ENCODE measurements around the gene RREB1. TPM values are rescaled to one million over a fixed set of nuclear protein-coding genes. Genes with fewer than 3 reads are reported as not detected.
A peak's percentile ranks its signal among the peaks of the same experiment; 100 is the strongest.

Gene RREB1
- total RNA-seq, 1 donor from 2014 or later: 16.8 TPM

DNA sequence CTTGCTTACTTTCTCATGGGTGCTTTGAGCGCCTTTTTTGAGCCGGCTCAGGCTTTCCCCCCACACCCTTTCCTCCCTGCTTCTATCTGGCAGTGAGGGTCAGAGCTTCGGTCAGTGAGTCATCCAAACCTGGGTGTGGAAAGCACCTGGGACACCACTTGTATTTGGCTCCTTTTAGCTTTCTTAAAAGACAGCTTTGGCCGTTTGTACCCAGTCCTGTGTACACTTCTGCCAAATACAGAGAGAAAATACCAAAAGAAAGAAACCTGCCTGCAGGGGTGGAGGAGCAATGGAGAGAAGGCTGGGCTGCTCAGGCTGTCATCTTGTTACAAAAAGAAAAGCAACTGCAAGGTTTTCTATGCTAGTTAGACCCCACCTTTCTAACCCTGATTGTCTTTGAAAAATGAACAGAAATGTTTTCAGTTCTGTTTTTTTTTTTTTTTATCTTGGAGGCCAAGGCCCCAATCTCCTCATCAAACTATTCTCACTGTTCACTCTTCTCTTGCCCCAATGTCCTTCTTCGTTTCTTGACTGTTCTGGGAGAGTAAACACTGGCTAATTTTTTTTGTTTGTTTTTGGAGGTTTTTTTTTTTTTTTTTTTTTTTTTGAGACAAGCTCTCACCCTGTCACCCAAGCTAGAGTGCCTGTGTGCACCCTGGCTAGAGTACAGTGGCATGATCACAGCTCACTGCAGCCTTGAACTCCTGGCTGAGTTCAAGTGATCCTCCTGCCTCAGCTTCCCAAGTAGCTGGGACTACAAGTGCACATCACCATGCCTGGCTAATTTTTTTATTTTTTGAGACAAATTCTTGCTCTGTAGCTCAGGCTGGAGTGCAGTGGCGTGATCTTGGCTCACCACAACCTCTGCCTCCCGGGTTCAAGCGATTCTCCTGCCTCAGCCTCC lies 128.8 kb downstream of the RREB1 start:
- intact Hi-C loops (cut with micrococcal nuclease): loop anchor here (5.0 kb wide), 1 partner anchor 184 kb away; no protein-coding TSS in a partner anchor
- no peaks in the 10 kb centered on the region for H3K27me3 Mint-ChIP-seq
- peaks cover 31% of the 10 kb centered on the region for H3K36me3 Mint-ChIP-seq (ENCODE audit: low read depth)
- no peak for DNase-seq
- no peaks in the 10 kb centered on the region for H3K9me3 Mint-ChIP-seq
- H3K27ac Mint-ChIP-seq: no peak overlapping the region
- H3K4me1 Mint-ChIP-seq: peaks cover 13% of the 10 kb centered on the region
- no peak overlapping the region for H3K4me3 Mint-ChIP-seq

DNA sequence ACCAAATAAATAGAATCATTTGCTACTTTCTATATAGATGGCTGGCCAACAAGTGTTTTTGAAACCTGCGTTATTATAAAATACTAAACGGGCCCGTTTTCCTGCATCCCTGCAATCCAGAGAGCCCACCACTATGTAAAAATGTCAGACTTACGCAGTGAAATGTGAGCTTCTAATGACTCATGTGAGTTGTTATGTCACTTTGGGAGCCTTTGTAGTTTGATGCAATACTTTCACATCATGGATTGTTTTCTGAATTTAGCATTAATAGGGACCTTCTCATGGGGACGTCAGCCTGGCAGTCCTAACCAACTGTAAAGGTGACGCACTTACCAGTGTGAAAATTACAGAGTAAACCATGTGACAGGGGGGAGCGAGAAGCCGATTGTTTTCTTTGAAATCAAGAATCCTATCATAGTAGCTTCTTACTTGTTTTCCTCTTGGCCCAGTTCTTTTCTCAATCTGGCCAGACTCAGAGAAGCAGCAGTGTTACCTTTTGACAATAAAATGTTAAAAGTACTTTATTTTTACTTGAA lies 130.0 kb downstream of the RREB1 start:
- Mint-ChIP-seq H3K27me3 (no peaks in the 10 kb centered on the region), H3K27ac (no peak overlapping the region), H3K36me3 (ENCODE audit: low read depth) (peaks cover 27% of the 10 kb centered on the region), H3K4me1 (peaks cover 13% of the 10 kb centered on the region), H3K9me3 (no peaks in the 10 kb centered on the region), H3K4me3 (no peak overlapping the region)
- intact Hi-C loops (cut with micrococcal nuclease): loop anchor here (2.0 to 5.0 kb wide), 2 partner anchors 131 to 185 kb away; partner anchors contain the start of gene RREB1
- DNase-seq: no peak

DNA sequence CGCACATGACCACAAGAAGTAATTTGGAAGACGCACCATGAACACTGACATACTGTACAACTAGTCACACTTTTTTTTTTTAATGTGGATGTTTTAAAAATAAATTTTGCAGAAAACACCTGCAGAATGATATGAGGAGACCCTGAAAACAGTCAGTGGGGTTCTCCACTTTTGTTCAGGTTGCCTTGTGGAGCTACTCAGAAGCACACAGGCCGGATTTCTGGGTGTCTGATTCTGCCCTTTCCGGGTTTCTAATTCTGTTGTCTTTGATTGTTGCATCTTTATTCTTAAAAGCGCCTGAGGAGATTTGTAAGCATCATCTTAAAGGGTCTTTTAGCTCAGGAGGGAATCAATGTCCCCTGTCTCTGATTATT lies 130.8 kb downstream of the RREB1 start:
- H3K4me1 Mint-ChIP-seq: peaks cover 19% of the 10 kb centered on the region
- no peaks in the 10 kb centered on the region for H3K27me3 Mint-ChIP-seq
- peaks cover 27% of the 10 kb centered on the region for H3K36me3 Mint-ChIP-seq (ENCODE audit: low read depth)
- DNase-seq: no peak
- H3K4me3 Mint-ChIP-seq: no peak overlapping the region
- H3K9me3 Mint-ChIP-seq: no peaks in the 10 kb centered on the region
- intact Hi-C loops (cut with micrococcal nuclease): loop anchor here (2.0 to 5.0 kb wide), 2 partner anchors 132 to 186 kb away; partner anchors contain the start of gene RREB1
- H3K27ac Mint-ChIP-seq: no peak overlapping the region

DNA sequence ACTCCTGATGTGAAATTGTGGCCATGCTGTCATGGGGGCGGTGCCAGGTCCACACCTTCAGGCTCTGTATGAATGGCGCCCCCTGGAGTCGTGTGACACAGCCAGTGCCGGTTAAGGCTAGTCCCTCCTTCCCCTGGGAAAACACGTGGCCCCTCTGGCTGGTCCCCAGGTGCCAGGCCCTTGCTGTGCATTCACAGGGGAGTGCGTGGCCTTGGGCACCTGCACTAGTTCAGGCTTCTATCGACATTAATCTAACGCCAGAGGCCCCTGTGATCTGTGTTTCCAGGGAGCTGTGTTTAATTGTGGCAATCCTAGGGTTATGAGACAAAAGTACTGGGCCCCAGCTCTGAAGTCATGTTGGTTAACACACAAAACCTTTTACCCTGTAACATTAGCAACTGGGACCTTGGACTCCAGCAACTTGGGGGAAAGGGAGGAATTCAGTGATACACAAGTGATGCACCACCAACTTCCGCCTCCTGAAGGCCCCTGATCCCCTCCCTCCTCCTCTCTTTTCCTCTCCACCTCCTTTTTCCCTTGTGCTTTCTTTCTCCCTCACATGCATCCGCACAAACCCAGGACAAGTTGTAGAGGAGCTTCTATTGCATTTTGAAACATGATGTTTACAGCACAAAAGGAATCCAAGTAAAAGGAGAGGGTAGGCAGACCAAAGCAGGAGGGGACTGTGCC lies 131.3 kb downstream of the RREB1 start:
- Mint-ChIP-seq H3K4me3 (no peak overlapping the region), H3K36me3 (ENCODE audit: low read depth) (peaks cover 25% of the 10 kb centered on the region), H3K27ac (no peak overlapping the region), H3K27me3 (no peaks in the 10 kb centered on the region), H3K4me1 (peaks cover 17% of the 10 kb centered on the region), H3K9me3 (no peaks in the 10 kb centered on the region)
- intact Hi-C loops (cut with micrococcal nuclease): loop anchor here (2.0 to 5.0 kb wide), 2 partner anchors 132 to 187 kb away; partner anchors contain the start of gene RREB1
- DNase-seq: peak; percentile 90

DNA sequence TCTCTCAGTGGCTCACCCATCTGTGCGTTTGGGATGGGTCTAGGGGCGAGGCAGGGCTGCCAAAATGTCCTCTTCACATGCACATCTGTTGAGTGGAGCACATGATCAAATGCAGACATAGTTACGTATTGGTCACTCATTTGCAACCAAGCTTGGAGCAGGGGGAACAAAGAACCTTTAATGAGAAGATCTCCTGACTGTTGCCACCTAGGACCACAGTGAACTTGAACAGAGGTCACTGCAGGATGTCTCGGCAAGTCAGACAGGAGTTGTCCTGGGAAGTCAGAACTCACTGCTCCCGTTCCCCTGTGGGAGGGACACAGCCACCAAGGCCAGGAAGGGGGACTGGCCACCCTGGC lies 131.8 kb downstream of the RREB1 start:
- Mint-ChIP-seq H3K27me3 (no peaks in the 10 kb centered on the region), H3K4me3 (no peak overlapping the region), H3K9me3 (no peaks in the 10 kb centered on the region), H3K4me1 (peaks cover 17% of the 10 kb centered on the region), H3K36me3 (ENCODE audit: low read depth) (peaks cover 20% of the 10 kb centered on the region), H3K27ac (no peak overlapping the region)
- intact Hi-C loops (cut with micrococcal nuclease): loop anchor here (2.0 to 5.0 kb wide), 2 partner anchors 133 to 187 kb away; partner anchors contain the start of gene RREB1
- no peak for DNase-seq

DNA sequence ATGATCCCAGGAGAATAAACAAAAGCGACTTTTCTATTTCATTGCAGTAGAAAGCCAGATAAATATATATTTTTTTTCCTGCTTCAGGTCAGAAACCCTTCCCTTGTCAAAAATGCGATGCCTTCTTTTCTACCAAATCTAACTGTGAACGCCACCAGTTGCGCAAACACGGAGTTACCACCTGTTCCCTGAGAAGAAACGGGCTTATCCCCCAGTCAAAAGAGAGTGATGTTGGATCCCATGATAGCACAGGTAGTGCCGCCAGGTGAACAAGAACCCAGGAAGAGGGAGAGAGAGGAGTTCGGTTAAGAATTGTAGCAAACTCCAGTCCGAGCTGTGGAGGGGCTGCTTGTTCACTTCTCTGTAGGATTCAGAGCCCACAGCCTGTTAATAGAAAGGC lies 132.6 kb downstream of the RREB1 start:
- Mint-ChIP-seq H3K27me3 (no peaks in the 10 kb centered on the region), H3K9me3 (no peaks in the 10 kb centered on the region), H3K4me3 (no peak overlapping the region), H3K27ac (no peak overlapping the region), H3K4me1 (peaks cover 16% of the 10 kb centered on the region), H3K36me3 (ENCODE audit: low read depth) (peaks cover 18% of the 10 kb centered on the region)
- intact Hi-C loops (cut with micrococcal nuclease): loop anchor here (5.0 kb wide), 1 partner anchor 453 kb away; no protein-coding TSS in a partner anchor
- DNase-seq: no peak

DNA sequence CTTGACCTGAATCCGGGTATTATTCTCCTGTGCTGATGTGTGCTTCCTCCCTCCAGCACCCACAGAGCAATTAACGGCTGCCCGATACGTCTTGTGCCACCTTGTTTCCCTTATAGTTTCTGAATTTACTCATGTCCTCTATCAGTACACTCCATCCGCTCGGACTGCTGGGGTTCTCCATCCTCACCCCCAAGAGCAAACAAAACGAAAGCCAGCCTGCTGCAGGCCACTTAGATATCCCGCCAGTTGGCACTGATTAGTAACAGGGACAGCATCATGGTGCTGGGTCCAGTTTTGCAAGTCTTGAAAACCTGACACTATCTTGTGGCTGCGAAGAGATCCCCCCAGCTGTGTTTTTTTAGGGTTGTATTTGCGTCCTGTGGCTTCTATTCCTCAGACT lies 133.4 kb downstream of the RREB1 start:
- no peak overlapping the region for H3K27ac Mint-ChIP-seq
- peaks cover 16% of the 10 kb centered on the region for H3K36me3 Mint-ChIP-seq (ENCODE audit: low read depth)
- peaks cover 16% of the 10 kb centered on the region for H3K4me1 Mint-ChIP-seq
- intact Hi-C loops (cut with micrococcal nuclease): loop anchor here (5.0 kb wide), 1 partner anchor 454 kb away; no protein-coding TSS in a partner anchor
- H3K4me3 Mint-ChIP-seq: no peak overlapping the region
- H3K9me3 Mint-ChIP-seq: no peaks in the 10 kb centered on the region
- no peak for DNase-seq
- no peaks in the 10 kb centered on the region for H3K27me3 Mint-ChIP-seq

DNA sequence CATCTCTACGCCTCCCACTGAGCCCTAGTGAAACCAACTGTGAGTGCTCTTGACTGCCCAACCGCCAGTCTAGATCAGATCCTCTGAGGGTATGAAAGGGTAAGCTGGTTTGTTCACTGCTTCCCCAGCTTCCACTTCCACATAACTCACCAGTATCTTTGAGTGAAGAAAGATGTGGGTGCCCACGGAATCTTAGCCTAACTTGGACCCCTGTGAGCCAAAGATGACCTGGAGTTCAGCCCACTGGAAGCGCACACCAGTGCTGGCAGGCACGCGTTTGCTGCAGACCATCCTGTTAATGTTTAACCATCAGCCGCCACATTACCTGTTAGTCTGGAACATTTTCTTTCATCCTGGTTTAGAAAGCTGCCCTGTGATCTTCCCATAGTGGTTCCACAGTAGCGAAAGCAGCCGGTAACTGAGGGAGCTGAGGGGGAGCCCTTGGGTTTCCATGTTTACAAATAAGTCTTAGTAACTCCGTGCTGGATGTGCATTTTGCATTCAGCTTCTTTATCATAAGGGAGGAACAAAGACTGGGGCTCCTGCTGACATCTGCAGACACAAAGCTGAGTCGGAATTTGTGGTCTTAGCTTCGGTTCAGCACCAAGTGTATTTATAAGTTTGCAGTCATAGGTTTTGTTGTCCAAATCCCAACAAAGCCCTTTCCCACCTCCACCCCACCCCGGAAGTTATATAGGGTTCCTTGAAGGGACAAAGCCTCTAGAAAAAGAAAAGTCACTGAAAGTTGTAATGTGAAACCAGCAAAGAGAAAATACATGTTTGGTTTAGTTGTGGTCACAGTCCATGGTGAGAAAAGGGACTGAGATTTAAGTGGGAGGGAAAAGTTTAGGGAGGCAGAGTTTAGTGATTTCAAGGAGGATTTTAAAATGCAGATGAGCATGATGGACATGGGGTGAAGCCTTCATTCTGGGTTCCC lies 134.2 kb downstream of the RREB1 start:
- no peak overlapping the region for H3K27ac Mint-ChIP-seq
- intact Hi-C loops (cut with micrococcal nuclease): loop anchor here (2.0 to 5.0 kb wide), 2 partner anchors 455 to 517 kb away; no protein-coding TSS in a partner anchor
- peaks cover 16% of the 10 kb centered on the region for H3K36me3 Mint-ChIP-seq (ENCODE audit: low read depth)
- H3K27me3 Mint-ChIP-seq: no peaks in the 10 kb centered on the region
- H3K4me3 Mint-ChIP-seq: no peak overlapping the region
- no peak for DNase-seq
- H3K9me3 Mint-ChIP-seq: no peaks in the 10 kb centered on the region
- H3K4me1 Mint-ChIP-seq: peaks cover 16% of the 10 kb centered on the region

DNA sequence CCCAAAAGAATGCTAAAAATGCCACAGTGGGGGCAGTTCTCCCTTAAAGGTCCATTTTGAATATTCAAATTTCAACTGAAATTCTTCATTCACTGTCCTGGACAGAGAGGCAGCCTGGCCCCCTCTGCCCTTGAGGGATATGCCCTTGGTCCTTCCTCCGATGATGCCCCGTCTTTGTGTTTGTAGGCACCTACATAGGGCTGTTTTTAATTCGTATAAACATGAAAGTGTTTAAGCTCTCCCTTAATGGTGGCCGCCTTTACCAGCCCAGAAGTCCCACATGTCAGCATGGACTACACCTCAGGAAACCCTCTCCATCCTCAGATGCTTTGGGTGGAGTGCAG lies 135.0 kb downstream of the RREB1 start:
- Mint-ChIP-seq H3K27ac (no peak overlapping the region), H3K27me3 (no peaks in the 10 kb centered on the region), H3K4me1 (peaks cover 16% of the 10 kb centered on the region), H3K9me3 (no peaks in the 10 kb centered on the region), H3K4me3 (no peak overlapping the region), H3K36me3 (ENCODE audit: low read depth) (peaks cover 16% of the 10 kb centered on the region)
- intact Hi-C loops (cut with micrococcal nuclease): loop anchor here (1.0 to 5.0 kb wide), 3 partner anchors 456 to 566 kb away; no protein-coding TSS in a partner anchor
- no peak for DNase-seq

DNA sequence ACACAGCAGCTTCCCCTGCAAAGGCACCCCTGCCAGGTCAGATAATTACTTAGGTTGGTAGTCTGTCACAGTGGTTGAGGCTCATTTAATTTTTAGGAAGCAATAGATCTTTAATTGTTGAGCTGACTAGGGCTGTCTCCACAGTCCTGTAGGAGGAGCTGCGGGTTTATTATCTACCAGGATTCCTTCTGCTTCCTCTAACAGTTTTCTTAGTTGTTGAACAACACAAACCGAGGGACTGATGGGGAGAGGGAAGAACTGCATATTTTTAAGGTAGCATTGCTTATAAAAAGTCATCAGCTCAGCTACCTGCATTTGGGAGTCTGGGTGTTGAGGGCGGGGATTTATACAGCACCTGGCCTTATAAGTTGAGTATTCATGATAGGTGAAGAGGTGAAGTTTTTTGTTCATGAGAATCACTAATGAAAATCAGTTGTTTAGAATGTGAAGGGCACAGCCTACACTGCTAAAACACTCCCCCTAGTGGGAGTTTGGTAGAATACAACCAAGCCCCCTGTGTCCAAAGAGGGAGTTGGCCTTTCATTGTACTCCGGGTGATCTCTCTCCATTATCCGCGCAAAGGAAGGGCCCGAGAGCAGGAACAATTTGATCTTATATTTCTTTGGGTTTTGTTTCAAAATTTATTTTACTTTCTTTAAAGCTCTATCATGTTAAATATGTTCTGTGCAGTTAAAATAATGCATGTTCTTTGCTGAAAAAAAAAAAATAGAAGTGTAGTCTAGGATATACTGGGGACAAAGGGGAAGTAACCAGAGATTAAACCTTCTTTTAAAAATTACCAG lies 135.6 kb downstream of the RREB1 start:
- Mint-ChIP-seq H3K9me3 (no peaks in the 10 kb centered on the region), H3K36me3 (ENCODE audit: low read depth) (peaks cover 19% of the 10 kb centered on the region), H3K27ac (no peak overlapping the region), H3K27me3 (no peaks in the 10 kb centered on the region), H3K4me3 (no peak overlapping the region), H3K4me1 (peaks cover 16% of the 10 kb centered on the region)
- DNase-seq: peak; percentile 88
- intact Hi-C loops (cut with micrococcal nuclease): loop anchor here (1.0 to 5.0 kb wide), 3 partner anchors 456 to 566 kb away; no protein-coding TSS in a partner anchor

DNA sequence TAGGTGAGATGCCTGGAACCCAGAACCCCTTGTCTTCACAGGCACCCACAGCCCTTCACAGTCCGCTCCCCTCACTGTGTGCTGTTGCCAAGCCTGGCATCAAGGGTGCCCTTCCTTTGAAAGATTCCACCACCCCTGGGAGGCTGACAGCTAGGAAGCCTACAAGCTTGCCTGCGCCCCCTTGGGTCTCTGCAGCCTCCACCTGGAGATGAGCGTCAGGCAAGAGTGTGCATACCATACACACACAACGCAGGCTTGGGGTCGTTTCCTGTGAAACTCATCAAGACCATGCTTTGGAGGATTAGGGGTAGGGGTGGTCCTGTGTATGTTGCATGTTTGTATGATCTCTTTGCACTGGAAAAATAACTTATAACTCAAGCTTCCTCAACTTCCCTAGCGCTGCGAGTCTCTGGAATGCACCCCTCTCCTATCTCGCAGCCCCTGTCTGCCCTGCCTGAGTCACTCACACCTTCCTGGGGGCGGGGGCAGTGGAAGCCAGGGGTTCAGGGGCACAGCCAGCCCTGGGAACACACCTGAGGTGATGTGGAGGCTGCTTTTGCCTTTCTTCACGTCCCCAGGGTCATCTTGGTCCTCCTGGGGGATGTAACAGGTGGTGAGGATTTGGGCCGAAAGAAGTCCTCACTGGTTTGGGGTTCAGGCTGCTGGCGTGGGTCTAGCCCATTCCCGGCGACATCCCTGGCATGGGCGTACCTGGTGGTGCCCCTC lies 138.1 kb downstream of the RREB1 start:
- Mint-ChIP-seq H3K4me3 (no peak overlapping the region), H3K9me3 (no peaks in the 10 kb centered on the region), H3K27ac (no peak overlapping the region), H3K36me3 (ENCODE audit: low read depth) (peaks cover 23% of the 10 kb centered on the region), H3K4me1 (peaks cover 9% of the 10 kb centered on the region), H3K27me3 (no peaks in the 10 kb centered on the region)
- intact Hi-C loops (cut with micrococcal nuclease): no loop called here
- no peak for DNase-seq

Data from activated CD4-positive, alpha-beta T cell treated with anti-CD3 and anti-CD28 coated beads, Interleukin-2, amount 10 ng/mL, durations not matched to agents 24 days and 14 days (primary cell).